ENCODE measurements around the gene SEMA4C.
A peak's percentile ranks its signal among the peaks of the same experiment; 100 is the strongest.

SEMA4C gene

DNA sequence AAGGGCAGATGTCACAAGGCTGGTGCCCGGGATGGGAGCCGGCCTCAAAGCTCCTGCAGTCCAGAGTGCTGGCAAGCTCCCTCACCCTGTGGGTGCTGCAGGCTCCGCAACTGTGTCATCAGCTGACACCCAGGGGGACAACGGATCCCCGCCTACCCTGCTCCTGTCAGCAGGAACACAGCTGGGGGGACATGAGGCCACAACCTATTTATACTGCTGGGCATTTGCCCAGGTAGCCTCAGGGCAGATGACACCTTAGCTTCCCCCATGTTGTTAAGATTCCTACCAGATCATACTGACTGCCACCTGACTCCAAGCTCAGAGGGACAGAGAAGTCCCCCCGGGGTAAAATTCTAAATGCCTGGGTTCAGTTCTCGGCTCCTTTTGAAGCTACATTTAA is 27.3 kb downstream of the SEMA4C start:
- no peak for DNase-seq (ENCODE audit: low read depth)

GRCh38 chr2:96841701-96842495 is 28.0 kb downstream of the SEMA4C start:
- DNase-seq (ENCODE audit: low read depth): no peak

DNA sequence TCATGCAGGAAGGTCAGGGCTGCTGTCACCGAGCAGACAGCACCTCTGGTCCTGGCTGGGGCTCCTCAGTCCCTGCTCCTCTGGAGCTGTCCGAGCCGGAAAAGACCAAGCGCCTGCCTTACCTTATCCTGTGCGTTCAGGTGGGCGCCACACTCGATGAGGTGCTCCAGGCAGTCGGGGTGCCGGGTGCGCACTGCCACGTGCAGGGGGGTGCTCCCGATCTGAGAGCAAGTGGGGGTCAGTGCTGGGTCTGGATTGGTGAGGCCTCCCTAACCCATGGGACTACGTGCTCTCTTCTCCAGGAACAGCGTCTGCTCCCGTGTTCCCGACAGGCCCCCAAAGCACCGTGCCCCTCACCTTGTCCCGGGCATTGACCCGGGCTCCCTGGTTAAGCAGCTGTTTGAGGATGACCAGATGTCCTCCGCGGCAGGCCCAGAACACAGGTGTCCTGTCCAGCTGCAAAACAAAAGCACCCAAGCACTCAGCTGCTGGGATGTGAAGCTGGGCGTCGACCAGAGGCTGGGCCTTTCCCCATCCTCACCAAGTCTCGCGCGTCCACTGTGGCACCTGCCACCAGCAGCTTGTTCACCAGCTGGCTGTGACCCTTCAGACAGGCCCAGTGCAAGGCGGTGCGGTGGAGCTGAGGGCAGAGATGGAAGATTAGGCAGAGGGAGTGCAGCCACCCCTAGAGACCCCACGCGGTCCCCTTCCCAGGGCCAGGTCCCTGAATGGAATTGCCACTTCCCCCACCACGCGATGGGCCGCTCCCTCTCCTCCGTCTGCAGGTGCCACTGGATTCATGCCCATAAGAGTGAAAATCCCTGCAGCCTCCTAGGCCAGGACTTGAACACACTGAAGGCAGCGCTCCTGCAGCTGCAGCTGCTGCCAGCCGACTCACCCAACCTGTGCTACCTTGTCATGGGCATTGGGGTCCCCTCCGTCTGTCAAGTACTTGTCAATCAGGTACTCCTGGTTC is 29.7 kb downstream of the SEMA4C start:
- no peak for DNase-seq (ENCODE audit: low read depth)

DNA sequence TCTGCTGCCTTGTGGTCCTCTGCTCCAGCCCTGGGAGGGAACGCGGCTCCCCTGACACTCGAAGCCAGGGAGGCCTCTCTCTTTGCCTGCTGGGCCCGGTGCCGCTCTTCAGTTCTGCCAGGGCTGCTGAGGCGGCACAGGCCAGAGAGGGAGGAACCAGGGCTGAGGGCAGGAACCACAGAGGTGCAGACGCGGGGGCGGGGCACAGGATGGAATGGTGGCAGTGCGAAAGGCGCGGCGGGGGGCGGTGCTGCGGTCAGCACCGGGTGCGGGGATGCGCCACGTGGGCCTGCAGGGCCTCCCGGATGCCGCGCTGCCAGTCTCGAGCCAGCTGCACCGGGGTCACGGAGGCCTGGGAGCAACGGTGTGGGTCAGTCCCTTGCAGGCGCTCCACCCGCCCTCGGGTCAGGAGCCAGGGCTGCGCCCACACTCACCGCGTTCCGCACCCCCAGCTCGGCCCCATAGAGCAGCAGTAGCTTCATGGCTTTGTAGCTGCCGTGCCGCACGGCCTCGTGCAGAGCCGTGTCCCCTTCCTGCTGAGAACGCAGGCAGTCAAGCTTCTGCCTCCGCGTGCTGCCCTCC is 30.5 kb downstream of the SEMA4C start:
- DNase-seq (ENCODE audit: low read depth): peak; percentile 71

- DNase-seq (ENCODE audit: low read depth): no peak
Observed at GRCh38 chr2:96838345-96839292, 31.3 kb downstream of the SEMA4C start.

DNA sequence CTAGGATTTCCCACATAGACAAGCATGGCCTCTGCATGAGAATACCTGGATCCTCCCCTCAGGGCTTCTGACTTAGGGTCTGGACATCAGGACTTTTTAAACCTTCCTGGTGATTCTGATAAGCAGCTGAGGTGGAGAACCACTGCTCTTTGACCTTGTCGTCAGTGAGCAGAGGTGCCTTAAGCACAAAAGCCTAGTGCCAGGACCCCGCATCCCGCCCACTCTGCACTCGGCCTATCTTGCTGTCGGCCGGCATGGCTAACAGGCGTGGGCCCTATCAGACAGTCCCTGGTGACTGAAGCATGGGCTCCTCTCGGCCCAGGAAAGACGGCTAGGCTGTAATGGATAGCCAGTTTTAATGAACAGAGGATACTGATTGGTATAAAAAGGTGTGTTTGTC is 32.3 kb downstream of the SEMA4C start:
- no peak for DNase-seq (ENCODE audit: low read depth)

DNA sequence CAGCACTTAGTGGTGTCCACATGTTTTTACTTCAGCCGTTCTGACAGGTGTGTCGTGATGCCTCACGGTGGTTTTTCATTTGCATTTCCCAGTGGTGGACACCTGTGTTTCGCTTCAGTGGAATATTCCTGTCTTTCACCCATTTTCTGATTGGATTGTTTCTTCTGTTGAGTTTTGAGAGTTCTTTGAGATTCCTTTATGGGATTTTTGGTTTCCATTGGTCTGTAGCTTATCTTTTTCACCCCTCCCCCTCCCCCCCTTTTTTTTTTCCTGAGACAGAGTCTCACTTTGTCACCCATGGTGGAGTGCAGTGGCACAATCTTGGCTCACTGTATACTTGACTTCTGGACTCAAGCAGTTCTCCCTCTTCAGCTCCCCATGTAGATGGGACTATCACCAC is 34.0 kb downstream of the SEMA4C start:
- no peak for DNase-seq (ENCODE audit: low read depth)

DNA sequence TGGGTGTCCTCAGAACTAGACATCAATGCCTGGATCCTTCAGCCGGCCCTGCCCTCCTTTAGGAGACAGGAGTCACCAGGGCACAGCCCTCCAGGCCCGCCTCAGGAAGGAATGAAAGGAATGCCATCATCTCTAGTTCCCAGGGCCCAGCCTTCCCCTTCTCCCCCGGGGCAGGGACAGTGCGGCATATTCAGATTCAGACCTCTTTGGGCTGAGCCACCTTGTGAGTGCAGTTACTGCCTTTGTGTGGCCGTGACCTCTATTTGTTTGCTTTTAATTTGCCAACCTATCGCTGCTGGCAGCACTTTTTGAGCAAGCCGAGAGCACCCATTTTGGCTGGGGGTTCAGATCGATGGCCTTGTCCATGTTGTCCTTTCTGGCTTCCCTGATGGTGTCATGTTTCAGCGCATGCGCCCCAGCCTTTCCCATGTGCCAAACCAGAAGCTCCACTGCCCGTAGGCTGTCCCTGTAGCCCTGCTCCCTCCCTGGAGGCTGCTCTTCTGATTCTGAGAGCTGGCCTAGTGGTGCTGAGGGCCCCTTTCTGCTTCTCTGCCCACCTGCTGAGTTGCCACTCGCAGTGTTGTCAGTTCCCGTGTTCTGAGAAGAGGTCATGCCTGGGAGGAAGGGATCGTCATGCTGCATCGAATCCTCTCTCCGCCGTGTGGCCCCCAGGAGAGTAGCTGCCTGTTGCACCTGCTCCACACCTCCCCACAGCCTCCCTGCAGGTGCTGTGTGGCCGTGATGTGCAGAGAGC is 36.9 kb downstream of the SEMA4C start:
- no peak for DNase-seq (ENCODE audit: low read depth)

GRCh38 chr2:96832408-96832753 is 37.5 kb downstream of the SEMA4C start:
- no peak for DNase-seq (ENCODE audit: low read depth)

DNA sequence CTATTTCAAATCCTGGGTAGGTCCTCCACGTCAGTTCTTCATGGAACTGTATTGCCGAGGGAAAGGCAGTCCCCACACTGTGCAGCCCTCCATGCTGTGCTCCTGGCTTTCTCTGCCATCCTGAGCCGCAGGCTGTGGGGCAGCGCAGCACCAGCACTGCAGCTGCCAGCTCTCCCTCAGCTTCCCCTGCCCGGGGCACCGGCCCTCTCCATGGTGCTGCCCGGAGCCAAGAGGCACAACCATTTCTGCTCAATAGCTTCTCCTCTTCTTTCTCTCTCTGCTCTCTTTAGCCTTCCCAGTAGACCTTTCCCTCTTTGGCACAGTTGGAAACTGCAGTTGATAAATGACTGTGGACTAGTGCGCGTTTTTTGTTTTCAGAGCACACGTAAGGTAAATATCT is 38.2 kb downstream of the SEMA4C start:
- DNase-seq (ENCODE audit: low read depth): no peak

DNA sequence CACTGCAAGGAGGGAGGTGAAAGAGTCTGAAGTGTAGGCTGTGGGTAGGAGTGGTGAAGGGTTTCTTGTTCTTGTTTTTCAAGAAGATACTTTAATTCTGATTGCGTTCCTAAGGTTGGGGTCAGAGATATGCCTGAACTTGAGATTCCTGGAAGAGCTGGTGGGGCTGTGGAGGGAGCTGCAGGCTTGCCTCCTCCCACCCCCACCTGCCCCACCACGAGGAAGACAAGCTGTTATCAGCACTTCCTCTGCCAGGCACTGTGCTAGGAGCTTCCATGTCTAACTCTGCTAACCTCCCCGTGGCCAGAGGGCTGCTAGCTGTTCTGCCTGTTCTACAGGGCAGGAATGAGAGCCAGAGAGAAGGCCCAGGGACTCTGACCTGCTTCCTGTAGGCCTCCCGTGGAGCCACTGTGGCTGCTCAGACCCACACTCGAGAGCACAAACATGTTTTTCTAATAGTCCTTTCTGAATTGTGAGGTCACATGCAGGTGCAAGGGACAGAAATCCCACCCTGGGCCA is 39.8 kb downstream of the SEMA4C start:
- DNase-seq (ENCODE audit: low read depth): no peak

- DNase-seq (ENCODE audit: low read depth): no peak
Observed at GRCh38 chr2:96828874-96829273, 41.0 kb downstream of the SEMA4C start.

GRCh38 chr2:96828436-96828835 is 41.4 kb downstream of the SEMA4C start:
- no peak for DNase-seq (ENCODE audit: low read depth)

- DNase-seq (ENCODE audit: low read depth): no peak
Observed at GRCh38 chr2:96826546-96827278, 43.2 kb downstream of the SEMA4C start.

GRCh38 chr2:96825057-96825456 is 44.8 kb downstream of the SEMA4C start:
- no peak for DNase-seq (ENCODE audit: low read depth)

DNA sequence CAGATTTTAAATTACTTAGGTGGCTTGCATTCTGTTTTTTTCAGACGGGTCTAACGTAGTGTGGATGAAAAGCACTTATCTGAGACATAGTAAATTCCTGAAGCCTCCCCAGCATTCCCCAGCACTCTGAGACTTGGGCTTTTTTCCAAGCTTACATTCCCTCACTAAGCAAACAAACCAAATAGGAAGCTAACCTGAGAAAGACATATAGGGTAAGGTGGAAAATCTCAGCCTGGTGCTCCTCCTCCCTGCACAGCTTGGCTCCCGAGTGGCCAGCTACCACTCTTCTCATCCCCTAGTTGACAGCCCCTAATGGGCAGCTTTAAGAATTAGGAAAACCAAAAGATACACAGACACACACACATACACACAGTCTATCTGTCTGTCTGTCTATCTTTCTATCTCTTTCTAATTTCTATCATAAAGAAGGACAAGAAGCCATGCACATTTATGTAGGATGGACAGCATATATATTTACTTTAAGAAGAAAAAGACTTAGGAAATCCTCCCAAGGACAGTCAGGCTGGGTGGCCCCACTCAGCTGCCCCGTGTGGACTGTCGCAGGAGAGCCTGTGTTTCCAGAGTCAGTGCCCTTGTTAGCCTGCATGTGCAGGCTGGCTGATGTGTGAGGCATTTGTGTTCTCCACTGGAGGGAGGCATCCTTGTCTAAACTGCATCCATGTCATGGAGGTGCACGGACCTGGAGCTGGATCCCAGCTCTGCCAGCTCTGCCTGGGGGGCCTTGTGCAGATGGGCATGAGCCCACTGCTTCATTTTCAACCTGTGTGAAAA is 45.6 kb downstream of the SEMA4C start:
- no peak for DNase-seq (ENCODE audit: low read depth)

DNA sequence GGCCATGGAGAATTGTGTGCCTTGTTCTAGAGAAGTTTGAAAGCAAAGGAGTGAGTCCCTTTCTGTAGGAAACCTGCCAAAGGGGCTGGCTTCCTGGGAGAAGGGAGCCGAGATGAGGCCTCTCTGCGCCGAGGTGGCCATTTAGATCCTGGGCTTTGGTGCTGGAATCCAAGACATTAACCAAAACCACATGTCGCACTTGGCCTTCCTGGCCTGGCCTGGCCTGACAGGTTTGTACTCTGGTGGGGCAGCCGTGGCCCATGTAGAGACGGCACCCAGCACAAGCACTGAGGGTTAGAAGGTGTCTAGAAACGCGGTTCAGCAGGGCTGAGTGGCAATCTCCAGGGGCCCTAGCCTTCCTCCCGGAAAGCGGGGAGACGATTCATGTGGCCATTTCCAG is 46.7 kb downstream of the SEMA4C start:
- no peak for DNase-seq (ENCODE audit: low read depth)

DNA sequence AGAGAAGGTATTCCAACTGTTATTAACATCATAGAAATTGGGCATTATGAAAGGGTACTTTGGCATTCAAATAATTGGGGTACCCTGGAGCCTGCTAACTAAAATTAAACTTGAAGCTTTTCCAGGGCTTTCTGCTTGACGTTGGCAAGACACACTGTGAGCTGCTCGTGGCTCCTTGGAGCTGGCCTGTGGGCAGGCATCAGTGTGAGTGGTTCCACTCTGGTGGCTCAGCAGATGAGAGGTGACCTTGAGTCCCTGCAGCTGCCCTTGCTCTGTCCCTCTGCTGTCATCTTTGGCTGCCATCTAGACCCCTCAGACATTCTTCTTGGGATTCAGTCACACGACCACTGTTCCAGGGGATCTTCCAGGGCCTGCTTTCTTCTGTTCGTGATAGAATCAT is 47.1 kb downstream of the SEMA4C start:
- no peak for DNase-seq (ENCODE audit: low read depth)

DNA sequence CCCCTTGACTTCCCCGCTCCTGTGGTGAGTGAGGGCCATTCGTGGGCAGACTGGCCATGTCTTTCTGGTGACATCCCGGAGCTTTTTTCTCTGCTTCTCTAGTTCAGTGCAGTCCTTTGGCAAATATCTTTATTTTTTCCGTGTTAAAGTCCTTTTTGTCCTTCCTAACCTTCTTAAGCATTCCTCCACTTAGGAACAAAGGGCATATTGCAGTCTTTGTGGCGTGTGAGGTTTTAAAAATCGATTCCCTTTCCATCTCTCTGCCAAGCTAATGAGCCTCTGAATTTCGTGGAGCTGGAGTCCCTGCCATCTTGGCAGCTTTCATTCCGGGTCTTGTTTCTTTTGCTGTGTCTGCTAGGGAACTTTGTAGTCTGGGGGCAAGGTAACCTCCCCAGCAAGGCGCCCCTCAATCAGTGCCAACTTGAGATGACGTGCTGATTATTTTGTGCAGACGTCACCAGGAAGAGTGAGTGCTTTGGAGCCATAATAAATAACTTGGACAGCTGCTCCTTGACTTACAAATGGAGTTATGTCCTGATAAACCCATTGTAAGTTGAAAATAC is 48.7 kb downstream of the SEMA4C start:
- no peak for DNase-seq (ENCODE audit: low read depth)
